GM12801 (cell line): Measurements from ENCODE around the gene SMIM20.

Experiments used
- CTCF ChIP-seq: IDR thresholded peaks from one replicate; pipeline ENCODE4 v1.5.1; 2011; ENCODE audit warnings: control low read depth; ENCODE audit not compliant: insufficient read length; ENCODE audit errors: extremely low read depth

SMIM20 gene

DNA sequence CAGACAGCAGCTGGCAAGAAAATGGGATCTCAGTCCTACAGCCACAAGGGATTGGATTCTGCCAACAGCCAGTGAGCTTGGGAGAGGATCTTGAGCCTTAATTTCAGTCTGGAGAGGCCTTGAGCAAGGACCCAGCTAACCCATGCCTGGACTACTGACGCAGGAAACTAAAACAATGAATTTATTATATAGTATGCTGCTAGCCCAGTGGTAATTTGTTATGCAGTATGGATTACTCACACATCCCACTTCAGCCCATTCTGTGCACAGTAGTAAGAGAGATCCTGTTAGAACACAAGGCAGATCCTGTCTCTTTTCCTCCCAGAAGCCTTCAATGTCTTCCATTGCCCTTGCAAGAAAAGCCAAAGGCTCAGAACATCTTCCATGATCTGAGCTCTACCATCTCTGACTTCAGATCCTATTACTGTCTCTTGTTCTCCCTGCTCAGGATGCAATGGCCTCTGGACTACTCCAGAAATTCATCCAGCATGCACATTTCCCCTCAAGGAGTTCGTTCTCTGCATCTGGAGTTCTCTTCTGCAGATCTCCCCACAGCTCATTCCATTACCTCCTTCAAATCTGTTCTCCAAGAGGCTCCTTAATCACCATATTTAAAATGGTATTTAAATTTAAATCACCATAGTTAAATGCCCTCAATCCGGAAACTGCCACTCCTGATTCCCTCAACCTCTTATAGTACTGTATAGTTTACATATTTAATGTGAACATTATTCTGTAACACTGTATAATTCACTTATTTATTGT lies 27.6 kb downstream of the SMIM20 start:
- no peak for TF ChIP-seq CTCF

DNA sequence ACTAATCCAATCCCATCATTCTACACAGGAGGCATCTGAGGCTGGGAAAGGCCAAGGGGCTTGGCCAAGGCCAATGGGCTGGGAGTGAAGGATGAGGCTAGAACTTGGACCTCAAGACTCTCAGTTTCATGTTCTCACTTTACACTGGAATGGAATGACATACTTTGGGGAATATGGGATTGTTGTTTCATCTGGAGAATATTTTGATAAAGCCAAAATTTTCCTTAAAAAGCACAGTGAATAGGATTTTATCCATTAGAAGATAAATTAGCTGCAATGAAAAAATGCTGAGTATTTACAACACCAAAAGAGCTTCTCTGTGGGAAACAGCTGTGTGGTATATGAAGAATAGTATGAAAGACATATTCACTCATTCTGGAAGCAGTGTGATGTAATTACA lies 29.3 kb downstream of the SMIM20 start:
- no peak for TF ChIP-seq CTCF

- no peak for TF ChIP-seq CTCF
These were observed 29.8 kb downstream of the SMIM20 start for GRCh38 chr4:25943805-25944204.

DNA sequence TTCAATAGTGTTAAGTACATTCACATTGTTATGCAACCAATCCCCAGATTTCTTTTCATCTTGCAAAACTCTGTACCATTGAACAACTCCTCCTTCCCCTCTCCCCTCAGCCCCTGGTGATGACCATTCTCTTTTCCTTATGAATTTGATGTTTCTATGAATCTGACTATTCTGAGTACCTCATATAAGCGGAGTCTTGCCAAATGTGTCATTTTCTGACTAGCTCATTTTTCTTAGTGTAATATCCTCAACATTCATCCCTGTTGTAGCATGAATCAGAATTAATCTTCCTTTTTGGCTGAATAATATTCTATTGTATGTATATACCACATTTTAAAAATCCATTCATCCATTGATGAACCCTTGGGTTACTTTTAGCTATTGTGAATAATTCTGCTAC lies 34.0 kb downstream of the SMIM20 start:
- no peak for TF ChIP-seq CTCF

- no peak for TF ChIP-seq CTCF
These were observed 35.2 kb downstream of the SMIM20 start for GRCh38 chr4:25949173-25949748.

GRCh38 chr4:25949994-25950393 lies 36.0 kb downstream of the SMIM20 start:
- TF ChIP-seq CTCF = no peak

GRCh38 chr4:25950461-25951389 lies 36.7 kb downstream of the SMIM20 start:
- TF ChIP-seq CTCF = no peak
